GM12801 (cell line): ENCODE measurements around the gene PPP4R4.

Experiments used
- CTCF ChIP-seq: IDR thresholded peaks from one replicate; pipeline ENCODE4 v1.5.1; 2011; ENCODE audit warnings: control low read depth; ENCODE audit not compliant: insufficient read length; ENCODE audit errors: extremely low read depth

PPP4R4 gene

GRCh38 chr14:94173471-94173884, 644 bp upstream of the PPP4R4 start:
- no peak for TF ChIP-seq CTCF

- no peak for TF ChIP-seq CTCF
Observed at GRCh38 chr14:94174604-94175010, 485 bp downstream of the PPP4R4 start.

GRCh38 chr14:94175011-94175745, 1.1 kb downstream of the PPP4R4 start:
- no peak for TF ChIP-seq CTCF

GRCh38 chr14:94175747-94176146, 1.6 kb downstream of the PPP4R4 start:
- TF ChIP-seq CTCF, result no peak

- TF ChIP-seq CTCF, result no peak
Observed at GRCh38 chr14:94176808-94177207, 2.7 kb downstream of the PPP4R4 start.

- no peak for TF ChIP-seq CTCF
Observed at GRCh38 chr14:94177806-94178205, 3.7 kb downstream of the PPP4R4 start.

GRCh38 chr14:94179244-94179643, 5.1 kb downstream of the PPP4R4 start:
- TF ChIP-seq CTCF, result no peak
